ENCODE data around the gene WWC2.
"Not testable (repeated sequence)": the region's sequence is repeated elsewhere in the genome, so short reads cannot be mapped to it uniquely, and the experiment has no call there.

Gene WWC2

GRCh38 chr4:183142571-183143550, 43.8 kb downstream of the WWC2 start:
- DNase-seq (ENCODE audit: low read depth) = no peak

GRCh38 chr4:183144787-183145186, 45.7 kb downstream of the WWC2 start:
- no peak for DNase-seq (ENCODE audit: low read depth)

GRCh38 chr4:183145773-183146172, 46.7 kb downstream of the WWC2 start:
- DNase-seq (ENCODE audit: low read depth) = no peak

- DNase-seq (ENCODE audit: low read depth) = no peak
Observed at GRCh38 chr4:183146478-183146877, 47.4 kb downstream of the WWC2 start.

GRCh38 chr4:183147196-183147595, 48.1 kb downstream of the WWC2 start:
- no peak for DNase-seq (ENCODE audit: low read depth)

- DNase-seq (ENCODE audit: low read depth) = no peak
Observed at GRCh38 chr4:183147983-183148382, 48.9 kb downstream of the WWC2 start.

- DNase-seq (ENCODE audit: low read depth) = no peak
Observed at GRCh38 chr4:183149616-183150539, 50.8 kb downstream of the WWC2 start.

- not testable (repeated sequence) for DNase-seq (ENCODE audit: low read depth)
Observed at GRCh38 chr4:183150664-183151063, 51.6 kb downstream of the WWC2 start.

- DNase-seq (ENCODE audit: low read depth) = not testable (repeated sequence)
Observed at GRCh38 chr4:183152232-183152631, 53.2 kb downstream of the WWC2 start.

GRCh38 chr4:183153190-183153916, 54.3 kb downstream of the WWC2 start:
- no peak for DNase-seq (ENCODE audit: low read depth)

GRCh38 chr4:183154701-183155391, 55.8 kb downstream of the WWC2 start:
- DNase-seq (ENCODE audit: low read depth) = no peak

- no peak for DNase-seq (ENCODE audit: low read depth)
Observed at GRCh38 chr4:183155450-183156184, 56.6 kb downstream of the WWC2 start.

- no peak for DNase-seq (ENCODE audit: low read depth)
Observed at GRCh38 chr4:183157215-183157614, 58.2 kb downstream of the WWC2 start.

GRCh38 chr4:183158062-183158461, 59.0 kb downstream of the WWC2 start:
- DNase-seq (ENCODE audit: low read depth) = no peak

- DNase-seq (ENCODE audit: low read depth) = no peak
Observed at GRCh38 chr4:183161630-183162029, 62.6 kb downstream of the WWC2 start.

GRCh38 chr4:183163135-183163534, 64.1 kb downstream of the WWC2 start:
- DNase-seq (ENCODE audit: low read depth) = no peak

- no peak for DNase-seq (ENCODE audit: low read depth)
Observed at GRCh38 chr4:183164963-183165362, 65.9 kb downstream of the WWC2 start.

GRCh38 chr4:183165376-183165775, 66.3 kb downstream of the WWC2 start:
- DNase-seq (ENCODE audit: low read depth) = no peak

- DNase-seq (ENCODE audit: low read depth) = no peak
Observed at GRCh38 chr4:183170894-183171293, 71.8 kb downstream of the WWC2 start.

- DNase-seq (ENCODE audit: low read depth) = no peak
Observed at GRCh38 chr4:183171484-183172267, 72.6 kb downstream of the WWC2 start.

Data from stimulated activated CD8-positive, alpha-beta memory T cell treated with anti-CD3 and anti-CD28 coated beads, Interleukin-12 subunit alpha, Interleukin-12 subunit beta, amount 100 ng/mL, for 1 hour (primary cell).